ENCODE results near the gene ORM2.

DNA sequence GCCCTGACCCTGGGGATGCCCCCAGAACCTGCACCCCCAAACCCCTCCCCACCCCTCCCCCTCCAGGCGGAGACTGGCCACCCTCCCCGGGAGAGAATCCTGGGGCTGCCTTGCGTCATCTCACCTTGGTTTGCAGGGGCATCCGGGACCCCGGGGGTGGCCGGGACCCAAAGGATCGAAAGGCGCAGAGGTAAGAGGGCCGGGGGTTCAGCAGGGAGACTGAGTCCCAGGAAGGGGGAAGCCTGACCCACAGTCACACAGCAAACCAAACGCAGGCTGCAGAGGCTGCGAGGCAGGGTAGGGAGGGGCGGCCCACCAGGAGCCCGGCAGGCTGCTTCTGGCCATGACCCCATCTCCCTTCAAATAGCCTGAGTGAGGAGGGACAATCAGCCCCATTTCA lies 40.6 kb upstream of the ORM2 start:
- TF ChIP-seq CREM (IDR thresholded peaks at IDR 0.05; ENCODE audit: low read depth): no peak
- no peak for TF ChIP-seq ETS1 (conservative IDR thresholded peaks at IDR 0.05; ENCODE audit: control insufficient read depth, low read depth, low read length)
- TF ChIP-seq SRSF3 (IDR thresholded peaks at IDR 0.05; ENCODE audit: insufficient read depth, low read length): no peak
- no peak for TF ChIP-seq SREBF1 (IDR thresholded peaks at IDR 0.05; ENCODE audit: borderline replicate concordance, low read depth, low read length)
- TF ChIP-seq ZBTB43 (CRISPR knock-in tag; IDR thresholded peaks at IDR 0.05): no peak
- no peak for TF ChIP-seq POLR2AphosphoS5 (IDR thresholded peaks at IDR 0.05; ENCODE audit: control insufficient read depth, insufficient read depth, low read depth, low read length)
- no peak for TF ChIP-seq LEF1 (IDR thresholded peaks at IDR 0.05)
- no peak for TF ChIP-seq ZHX1 (conservative IDR thresholded peaks at IDR 0.05; ENCODE audit: low read length)
- TF ChIP-seq MLX (CRISPR knock-in tag; conservative IDR thresholded peaks at IDR 0.05): no peak
- no peak for TF ChIP-seq POLR2A (conservative IDR thresholded peaks at IDR 0.05)
- TF ChIP-seq, protein P1, sequence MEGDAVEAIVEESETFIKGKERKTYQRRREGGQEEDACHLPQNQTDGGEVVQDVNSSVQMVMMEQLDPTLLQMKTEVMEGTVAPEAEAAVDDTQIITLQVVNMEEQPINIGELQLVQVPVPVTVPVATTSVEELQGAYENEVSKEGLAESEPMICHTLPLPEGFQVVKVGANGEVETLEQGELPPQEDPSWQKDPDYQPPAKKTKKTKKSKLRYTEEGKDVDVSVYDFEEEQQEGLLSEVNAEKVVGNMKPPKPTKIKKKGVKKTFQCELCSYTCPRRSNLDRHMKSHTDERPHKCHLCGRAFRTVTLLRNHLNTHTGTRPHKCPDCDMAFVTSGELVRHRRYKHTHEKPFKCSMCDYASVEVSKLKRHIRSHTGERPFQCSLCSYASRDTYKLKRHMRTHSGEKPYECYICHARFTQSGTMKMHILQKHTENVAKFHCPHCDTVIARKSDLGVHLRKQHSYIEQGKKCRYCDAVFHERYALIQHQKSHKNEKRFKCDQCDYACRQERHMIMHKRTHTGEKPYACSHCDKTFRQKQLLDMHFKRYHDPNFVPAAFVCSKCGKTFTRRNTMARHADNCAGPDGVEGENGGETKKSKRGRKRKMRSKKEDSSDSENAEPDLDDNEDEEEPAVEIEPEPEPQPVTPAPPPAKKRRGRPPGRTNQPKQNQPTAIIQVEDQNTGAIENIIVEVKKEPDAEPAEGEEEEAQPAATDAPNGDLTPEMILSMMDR (IDR thresholded peaks at IDR 0.05 in 2 of 3, conservative IDR thresholded peaks at IDR 0.05 in 1 of 3; ENCODE audit: insufficient read depth in 2 of 3, low read depth in 1 of 3, low read length in 3 of 3): no peak
- no peak for TF ChIP-seq ETV6 (IDR thresholded peaks at IDR 0.05; ENCODE audit: borderline replicate concordance in 1 of 2, low read depth in 2 of 2, low read length in 1 of 2)
- TF ChIP-seq ETV6 (CRISPR knock-in tag; IDR thresholded peaks at IDR 0.05; ENCODE audit: borderline replicate concordance): no peak

Data from K562 (cell line).